ENCODE measurements around the gene NTNG2. TPM values are rescaled to one million over a fixed set of nuclear protein-coding genes. Genes with fewer than 3 reads are reported as not detected.

NTNG2 gene
- total and polyA plus RNA-seq, 2 donors (not counting 1 experiment from before 2014, with no cell fraction given) = 5.0 to 6.6 TPM

DNA sequence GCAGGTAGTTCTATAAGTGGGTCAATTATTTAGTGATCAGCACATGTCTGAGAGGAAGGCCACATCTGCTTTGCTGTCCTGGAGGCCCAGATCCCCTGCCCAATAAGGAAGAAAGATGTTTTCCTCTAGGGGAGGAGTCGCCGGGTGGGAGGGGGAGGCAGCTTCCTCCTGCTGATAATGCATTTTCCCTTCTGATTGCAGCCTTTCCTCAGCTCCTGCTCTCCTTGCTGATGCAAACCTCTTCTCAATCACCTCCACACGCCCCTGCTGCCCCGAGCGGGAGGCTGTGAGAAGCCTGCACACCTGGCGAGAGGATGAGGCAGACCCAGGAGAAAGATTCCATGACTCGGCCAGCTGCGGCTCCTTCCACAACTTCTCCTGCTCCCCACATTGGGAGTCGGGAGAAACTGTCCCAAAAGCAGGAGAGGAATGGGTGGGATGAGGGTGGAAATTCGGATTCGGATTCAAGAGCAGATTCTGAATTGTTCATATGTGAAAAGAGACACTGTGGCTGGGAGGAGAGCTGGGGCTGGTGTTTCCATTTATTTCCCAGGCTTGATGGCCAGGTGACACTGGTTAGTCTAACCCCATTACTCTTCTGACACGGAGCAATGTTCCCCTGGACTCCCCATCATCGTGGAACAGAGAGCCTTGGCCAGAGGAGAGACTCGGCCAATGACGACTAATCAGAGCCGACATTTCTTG lies 6.8 kb upstream of the NTNG2 start:
- peaks cover 35% of the 10 kb centered on the region for H3K27me3 Mint-ChIP-seq

DNA sequence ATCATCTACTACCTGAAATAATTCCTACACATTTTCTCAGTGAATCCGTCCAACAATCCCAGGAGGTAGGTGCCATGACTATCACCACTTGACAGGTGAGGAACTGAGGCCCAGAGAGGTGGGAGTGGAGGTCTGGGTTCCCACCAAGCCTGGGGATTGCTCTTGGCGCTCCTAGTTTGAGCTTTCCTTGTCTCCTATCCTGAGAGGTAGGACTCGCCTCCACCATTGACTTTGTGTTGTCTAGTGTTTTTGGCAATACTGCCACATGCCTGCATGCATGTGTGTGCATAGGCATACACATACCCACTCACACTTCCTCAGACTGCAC lies 6.3 kb upstream of the NTNG2 start:
- Histone ChIP-seq H3K36me3 (replicated peaks in 1 of 2; ENCODE audit: control extremely low read depth in 1 of 2, control insufficient read depth in 1 of 2, extremely low read depth in 1 of 2, insufficient read depth in 2 of 2, low read length in 1 of 2) (no peaks in the 10 kb centered on the region), H3K4me1 (ENCODE audit: control insufficient read depth in 2 of 2, insufficient read depth in 2 of 2, low read length in 2 of 2) (peaks cover under 1% of the 10 kb centered on the region in 2 donors), H3K4me2 (replicated peaks; ENCODE audit: low read depth, low read length, poor library complexity, severe bottlenecking) (no peak overlapping the region), H3K79me2 (ENCODE audit: control insufficient read depth, insufficient read depth, low read length) (no peaks in the 10 kb centered on the region), H3K9me3 (ENCODE audit: control extremely low read depth in 1 of 3, control insufficient read depth in 2 of 3, insufficient read depth in 1 of 3, low read length in 2 of 3) (no peaks in the 10 kb centered on the region), H3K27ac (ENCODE audit: low read length in 2 of 2) (no peak overlapping the region), H3K9ac (ENCODE audit: low read length) (no peak overlapping the region), H3K4me3 (ENCODE audit: control extremely low read depth in 1 of 5, extremely low read depth in 1 of 5, insufficient read depth in 1 of 5, low read depth in 2 of 5, low read length in 4 of 5) (no peak overlapping the region), H4K20me1 (ENCODE audit: control insufficient read depth, insufficient read depth, low read length, poor library complexity, severe bottlenecking) (no peaks in the 10 kb centered on the region), H2AFZ (ENCODE audit: insufficient read depth, low read depth, low read length, poor library complexity, severe bottlenecking) (no peak overlapping the region), H3K27me3 (replicated peaks in 1 of 4; ENCODE audit: control extremely low read depth in 1 of 4, control insufficient read depth in 3 of 4, insufficient read depth in 4 of 4, low read length in 3 of 4) (peaks cover 0 to 42% (median 10%) of the 10 kb centered on the region in 4 experiments)
- no CpG with 5 or more reads among the region's 3 CpGs for WGBS (ENCODE audit: insufficient coverage)
- Mint-ChIP-seq H3K4me1 (peaks cover under 1% of the 10 kb centered on the region), H3K27me3 (peaks cover 35% of the 10 kb centered on the region), H3K9me3 (ENCODE audit: insufficient read depth) (no peaks in the 10 kb centered on the region), H3K4me3 (no peak overlapping the region), H3K27ac (no peak overlapping the region)
- POLR2A ChIA-PET = no interaction called here
- CTCF ChIA-PET = no interaction called here
- intact Hi-C loops (cut with micrococcal nuclease) = no loop called here
- ATAC-seq (ENCODE audit: low read depth) (no peak), DNase-seq (no peak)
- no peak for TF ChIP-seq EZH2 (IDR thresholded peaks at IDR 0.05; ENCODE audit: borderline replicate concordance, insufficient read depth, low read depth, low read length, poor library complexity, severe bottlenecking)
- TF ChIP-seq, protein P1, sequence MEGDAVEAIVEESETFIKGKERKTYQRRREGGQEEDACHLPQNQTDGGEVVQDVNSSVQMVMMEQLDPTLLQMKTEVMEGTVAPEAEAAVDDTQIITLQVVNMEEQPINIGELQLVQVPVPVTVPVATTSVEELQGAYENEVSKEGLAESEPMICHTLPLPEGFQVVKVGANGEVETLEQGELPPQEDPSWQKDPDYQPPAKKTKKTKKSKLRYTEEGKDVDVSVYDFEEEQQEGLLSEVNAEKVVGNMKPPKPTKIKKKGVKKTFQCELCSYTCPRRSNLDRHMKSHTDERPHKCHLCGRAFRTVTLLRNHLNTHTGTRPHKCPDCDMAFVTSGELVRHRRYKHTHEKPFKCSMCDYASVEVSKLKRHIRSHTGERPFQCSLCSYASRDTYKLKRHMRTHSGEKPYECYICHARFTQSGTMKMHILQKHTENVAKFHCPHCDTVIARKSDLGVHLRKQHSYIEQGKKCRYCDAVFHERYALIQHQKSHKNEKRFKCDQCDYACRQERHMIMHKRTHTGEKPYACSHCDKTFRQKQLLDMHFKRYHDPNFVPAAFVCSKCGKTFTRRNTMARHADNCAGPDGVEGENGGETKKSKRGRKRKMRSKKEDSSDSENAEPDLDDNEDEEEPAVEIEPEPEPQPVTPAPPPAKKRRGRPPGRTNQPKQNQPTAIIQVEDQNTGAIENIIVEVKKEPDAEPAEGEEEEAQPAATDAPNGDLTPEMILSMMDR (IDR thresholded peaks at IDR 0.05) = no peak

More for the DNA sequence above, 6.8 kb upstream of the NTNG2 start:
- ChIA-PET POLR2A (no interaction called here), CTCF (no interaction called here)
- intact Hi-C loops (cut with micrococcal nuclease) = no loop called here
- no peaks in the 10 kb centered on the region for H3K9me3 ChIP-seq (ENCODE audit: control extremely low read depth in 1 of 3, control insufficient read depth in 2 of 3, insufficient read depth in 1 of 3, low read length in 2 of 3)
- no peaks in the 10 kb centered on the region for H3K36me3 ChIP-seq (replicated peaks in 1 of 2; ENCODE audit: control extremely low read depth in 1 of 2, control insufficient read depth in 1 of 2, extremely low read depth in 1 of 2, insufficient read depth in 2 of 2, low read length in 1 of 2)
- H3K9me3 Mint-ChIP-seq (ENCODE audit: insufficient read depth) = no peaks in the 10 kb centered on the region
- TF ChIP-seq EZH2 (IDR thresholded peaks at IDR 0.05; ENCODE audit: borderline replicate concordance, insufficient read depth, low read depth, low read length, poor library complexity, severe bottlenecking) = no peak
- TF ChIP-seq, protein P1 (IDR thresholded peaks at IDR 0.05) = no peak
- no peak overlapping the region for H3K9ac ChIP-seq (ENCODE audit: low read length)
- ATAC-seq (ENCODE audit: low read depth) (no peak), DNase-seq (no peak)
- no peaks in the 10 kb centered on the region for H4K20me1 ChIP-seq (ENCODE audit: control insufficient read depth, insufficient read depth, low read length, poor library complexity, severe bottlenecking)
- H3K4me1 Mint-ChIP-seq = no peaks in the 10 kb centered on the region
- peaks cover 0 to 37% (median 8%) of the 10 kb centered on the region in 4 experiments for H3K27me3 ChIP-seq (replicated peaks in 1 of 4; ENCODE audit: control extremely low read depth in 1 of 4, control insufficient read depth in 3 of 4, insufficient read depth in 4 of 4, low read length in 3 of 4)
- H3K4me1 ChIP-seq (ENCODE audit: control insufficient read depth in 2 of 2, insufficient read depth in 2 of 2, low read length in 2 of 2) = no peaks in the 10 kb centered on the region
- no peak overlapping the region for H3K27ac Mint-ChIP-seq
- no peak overlapping the region for H2AFZ ChIP-seq (ENCODE audit: insufficient read depth, low read depth, low read length, poor library complexity, severe bottlenecking)
- no peak overlapping the region for H3K4me2 ChIP-seq (replicated peaks; ENCODE audit: low read depth, low read length, poor library complexity, severe bottlenecking)
- H3K79me2 ChIP-seq (ENCODE audit: control insufficient read depth, insufficient read depth, low read length) = no peaks in the 10 kb centered on the region
- 75% methylated on average over 11 of the region's 16 CpGs for WGBS (ENCODE audit: insufficient coverage)
- no peak overlapping the region for H3K4me3 ChIP-seq (ENCODE audit: control extremely low read depth in 1 of 5, extremely low read depth in 1 of 5, insufficient read depth in 1 of 5, low read depth in 2 of 5, low read length in 4 of 5)
- H3K4me3 Mint-ChIP-seq = no peak overlapping the region
- no peak overlapping the region for H3K27ac ChIP-seq (ENCODE audit: low read length in 2 of 2)
